Mesenchymal stem cell (in vitro differentiated cells and primary cell): ENCODE results near the gene ABHD6.
"Not testable (repeated sequence)": the region's sequence is repeated elsewhere in the genome, so short reads cannot be mapped to it uniquely, and the experiment has no call there.

Experiments
- DNase-seq: peaks from one replicate; pipeline ENCODE4 v3.0.0-alpha.2; 2013
- H2AFZ ChIP-seq: one replicate; pipeline ENCODE4 v1.6.1; 2013; ENCODE audit warnings: low read depth, mild to moderate bottlenecking, control low read depth, inconsistent platforms, low read length, moderate library complexity
- H2AK5ac ChIP-seq: 2 replicates; pipeline ENCODE4 v1.6.1; 2013; ENCODE audit warnings: low read length, moderate library complexity, mild to moderate bottlenecking, inconsistent platforms; ENCODE audit not compliant: severe bottlenecking
- H2BK120ac ChIP-seq: one replicate; pipeline ENCODE4 v1.6.1; 2013; ENCODE audit warnings: low read depth, mild to moderate bottlenecking, inconsistent platforms, low read length, moderate library complexity
- H2BK12ac ChIP-seq, 2 experiments: one replicate each; pipeline ENCODE4 v1.6.1; 2013; ENCODE audit warnings: inconsistent platforms in 2 of 2, low read length in 2 of 2, mild to moderate bottlenecking in 2 of 2, moderate library complexity in 2 of 2, control low read depth in 1 of 2
- H2BK15ac ChIP-seq: one replicate; pipeline ENCODE4 v1.6.1; 2013; ENCODE audit warnings: mild to moderate bottlenecking, low read depth, inconsistent platforms; ENCODE audit not compliant: poor library complexity, severe bottlenecking
- H2BK5ac ChIP-seq: 2 replicates; pipeline ENCODE4 v1.6.1; 2013; ENCODE audit warnings: low read depth, mild to moderate bottlenecking, low read length, control low read depth, inconsistent platforms; ENCODE audit not compliant: poor library complexity, severe bottlenecking
- H3K14ac ChIP-seq, 2 experiments: one replicate each; pipeline ENCODE4 v1.6.1; 2013; ENCODE audit warnings: inconsistent platforms in 2 of 2, low read length in 2 of 2, control low read depth in 1 of 2, mild to moderate bottlenecking in 1 of 2, moderate library complexity in 1 of 2
- H3K18ac ChIP-seq, 2 experiments: one replicate each; pipeline ENCODE4 v1.6.1; 2013; ENCODE audit warnings: inconsistent platforms in 2 of 2, low read length in 2 of 2, control low read depth in 1 of 2, low read depth in 1 of 2, mild to moderate bottlenecking in 1 of 2
- H3K23ac ChIP-seq, 2 experiments: one replicate each; pipeline ENCODE4 v1.6.1; 2013; ENCODE audit warnings: inconsistent platforms in 2 of 2, low read length in 2 of 2, mild to moderate bottlenecking in 2 of 2, moderate library complexity in 2 of 2, control low read depth in 1 of 2
- H3K27ac ChIP-seq: 2 replicates; pipeline ENCODE4 v1.5.1; 2013; ENCODE audit warnings: mild to moderate bottlenecking, moderate library complexity, low read length, control low read depth, inconsistent platforms; ENCODE audit not compliant: poor library complexity, severe bottlenecking
- H3K27me3 ChIP-seq, 2 experiments: 2 replicates each; pipeline versions ENCODE4 v1.6.1 to v1.7.0; 2013; ENCODE audit warnings: low read length in 2 of 2, mild to moderate bottlenecking in 2 of 2, moderate library complexity in 2 of 2, control low read depth in 1 of 2, inconsistent platforms in 1 of 2; ENCODE audit not compliant: control insufficient read depth in 1 of 2, insufficient read depth in 1 of 2
- H3K36me3 ChIP-seq, 2 experiments: 2 replicates each; pipeline versions ENCODE4 v1.6.1 to v1.7.0; 2013; ENCODE audit warnings: low read length in 2 of 2, control low read depth in 1 of 2, inconsistent platforms in 1 of 2, low read depth in 1 of 2, mild to moderate bottlenecking in 1 of 2; ENCODE audit not compliant: insufficient read depth in 2 of 2, control insufficient read depth in 1 of 2
- H3K4ac ChIP-seq, 2 experiments: one replicate each; pipeline ENCODE4 v1.6.1; 2013; ENCODE audit warnings: inconsistent platforms in 2 of 2, low read length in 2 of 2, mild to moderate bottlenecking in 2 of 2, moderate library complexity in 2 of 2, control low read depth in 1 of 2, low read depth in 1 of 2
- H3K4me1 ChIP-seq: 2 replicates; pipeline ENCODE4 v1.6.1; 2013; ENCODE audit warnings: low read depth, low read length, control low read depth; ENCODE audit not compliant: control insufficient read depth, insufficient read depth
- H3K4me2 ChIP-seq: 2 replicates; pipeline ENCODE4 v1.6.1; 2013; ENCODE audit warnings: low read length, mild to moderate bottlenecking, inconsistent platforms; ENCODE audit not compliant: poor library complexity, severe bottlenecking
- H3K4me3 ChIP-seq, 2 experiments: 2 replicates each; pipeline versions ENCODE4 v1.5.1 to v1.7.0; 2013; ENCODE audit warnings: low read length in 2 of 2, mild to moderate bottlenecking in 2 of 2, control low read depth in 1 of 2, low read depth in 1 of 2; ENCODE audit not compliant: insufficient read depth in 1 of 2
- H3K79me1 ChIP-seq: replicated peaks from 2 replicates; pipeline ENCODE4 v1.6.1; 2013; ENCODE audit warnings: mild to moderate bottlenecking, control low read depth, low read length, inconsistent platforms; ENCODE audit not compliant: poor library complexity, severe bottlenecking
- H3K9ac ChIP-seq: 2 replicates; pipeline ENCODE4 v1.7.0; 2013; ENCODE audit warnings: mild to moderate bottlenecking, low read length, moderate library complexity
- H3K9me3 ChIP-seq: 2 replicates; pipeline ENCODE4 v1.7.0; 2013; ENCODE audit warnings: mild to moderate bottlenecking, low read length; ENCODE audit not compliant: control insufficient read depth
- H4K8ac ChIP-seq: one replicate; pipeline ENCODE4 v1.6.1; 2013; ENCODE audit warnings: inconsistent platforms, mild to moderate bottlenecking, low read length, moderate library complexity
- H4K91ac ChIP-seq: one replicate; pipeline ENCODE4 v1.6.1; 2013; ENCODE audit warnings: mild to moderate bottlenecking, low read length, inconsistent platforms
- WGBS: methylation state at CpG from one replicate; pipeline ENCODE4 v1.1.7; 2013; ENCODE audit warnings: mixed read lengths; 5-methylcytosine and 5-hydroxymethylcytosine counted together

Gene ABHD6

DNA sequence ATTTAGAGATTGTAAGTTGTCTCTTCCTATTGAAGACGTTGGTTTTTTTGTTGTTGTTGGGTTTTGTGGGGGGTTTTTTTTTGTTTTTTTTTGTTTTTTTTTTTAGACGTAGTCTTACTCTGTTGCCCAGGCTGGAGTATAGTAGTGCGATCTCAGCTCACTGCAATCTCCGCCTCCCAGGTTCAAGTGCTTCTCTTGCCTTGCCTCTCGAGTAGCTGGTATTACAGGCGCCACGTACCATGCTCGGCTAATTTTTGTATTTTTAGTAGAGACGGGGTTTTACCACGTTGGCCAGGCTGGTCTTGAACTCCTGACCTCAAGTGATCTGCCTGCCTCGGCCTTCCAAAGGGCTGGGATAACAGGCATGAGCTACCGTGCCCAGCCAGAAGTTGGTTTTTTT is 101.6 kb downstream of the ABHD6 start:
- not testable (repeated sequence) for H3K4me3 ChIP-seq, H3K4me2 ChIP-seq, H3K27me3 ChIP-seq, H3K9ac ChIP-seq, H2AK5ac ChIP-seq, H3K79me1 ChIP-seq, H3K9me3 ChIP-seq, H3K23ac ChIP-seq, H3K27ac ChIP-seq, H4K8ac ChIP-seq, H2BK5ac ChIP-seq, H3K4ac ChIP-seq, H3K18ac ChIP-seq, H2BK120ac ChIP-seq, H2BK15ac ChIP-seq, H2BK12ac ChIP-seq, H2AFZ ChIP-seq, H3K4me1 ChIP-seq, H4K91ac ChIP-seq, DNase-seq, H3K14ac ChIP-seq, H3K36me3 ChIP-seq
- 98% methylated on average over 12 of the region's 12 CpGs for WGBS

DNA sequence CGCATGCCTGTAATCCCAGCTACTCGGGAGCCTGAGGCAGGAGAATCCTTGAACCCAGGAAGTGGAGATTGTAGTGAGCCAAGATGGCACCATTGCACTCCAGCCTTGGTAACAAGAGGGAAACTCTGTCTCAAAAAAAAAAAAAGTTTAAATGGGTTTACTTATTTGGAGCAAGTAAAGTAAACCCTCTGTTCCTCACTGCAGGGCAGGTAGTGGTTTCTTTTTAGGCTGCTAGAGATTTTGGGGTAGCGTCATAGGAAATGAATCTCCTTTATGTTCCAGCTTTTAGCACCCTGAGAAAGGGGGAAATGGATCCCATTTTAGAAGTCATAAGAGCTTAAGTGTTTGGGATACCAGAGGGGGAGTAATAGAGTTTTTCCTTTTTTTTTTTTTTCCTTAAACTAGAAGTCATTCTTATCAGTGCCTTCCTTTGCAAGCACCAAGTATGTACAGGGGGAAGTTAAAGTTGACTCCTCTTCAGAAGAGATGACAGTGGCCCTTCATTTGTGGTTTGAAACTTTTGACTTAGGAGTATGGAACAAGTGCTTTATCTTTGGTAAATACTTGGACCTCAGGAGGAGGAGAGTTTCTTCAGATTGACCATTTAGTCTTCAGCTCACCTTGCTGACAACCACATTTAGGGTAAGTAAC is 103.1 kb downstream of the ABHD6 start:
- Histone ChIP-seq H3K4me2 (no peak overlapping the region), H2AFZ (no peak overlapping the region), H3K4me3 (no peak overlapping the region), H3K4ac (no peak overlapping the region), H3K4me1 (peaks cover 7% of the 10 kb centered on the region), H3K36me3 (peaks cover 0 to 4% of the 10 kb centered on the region in 2 experiments), H2BK12ac (no peak overlapping the region), H3K14ac (no peak overlapping the region), H3K23ac (no peak overlapping the region), H2BK15ac (no peak overlapping the region), H3K18ac (no peak overlapping the region), H2AK5ac (no peak overlapping the region), H2BK120ac (no peak overlapping the region), H3K27me3 (no peaks in the 10 kb centered on the region), H3K79me1 (peaks cover 1% of the 10 kb centered on the region), H4K91ac (no peak overlapping the region), H3K9ac (no peak overlapping the region), H2BK5ac (no peak overlapping the region), H3K27ac (no peak overlapping the region), H3K9me3 (no peaks in the 10 kb centered on the region), H4K8ac (no peak overlapping the region)
- DNase-seq = no peak
- 97% methylated on average over 3 of the region's 3 CpGs for WGBS

DNA sequence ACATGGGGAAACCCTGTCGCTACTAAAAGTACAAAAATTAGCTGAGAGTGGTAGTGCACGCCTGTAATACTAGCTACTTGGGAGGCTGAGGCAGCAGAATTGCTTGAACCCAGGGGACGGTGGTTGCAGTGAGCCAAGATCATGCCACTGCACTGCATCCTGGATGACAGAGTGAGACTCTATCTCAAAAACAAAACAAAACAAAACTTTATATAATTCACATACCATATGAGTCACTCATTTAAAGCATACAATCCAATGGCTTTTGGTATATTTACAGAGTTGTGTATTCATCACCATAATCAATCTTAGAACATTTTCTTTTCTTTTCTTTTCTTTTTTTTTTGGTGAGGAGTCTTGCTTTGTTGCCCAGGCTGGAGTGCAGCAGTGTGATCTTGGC is 103.8 kb downstream of the ABHD6 start:
- Histone ChIP-seq H3K79me1 (peaks cover 1% of the 10 kb centered on the region), H3K18ac (no peak overlapping the region), H2BK12ac (no peak overlapping the region), H3K9ac (no peak overlapping the region), H4K8ac (no peak overlapping the region), H3K27ac (no peak overlapping the region), H2BK120ac (no peak overlapping the region), H3K36me3 (peaks cover 0 to 4% of the 10 kb centered on the region in 2 experiments), H2AK5ac (no peak overlapping the region), H3K4me3 (no peak overlapping the region), H2BK5ac (no peak overlapping the region), H3K27me3 (no peaks in the 10 kb centered on the region), H3K14ac (no peak overlapping the region), H3K9me3 (no peaks in the 10 kb centered on the region), H3K4me2 (no peak overlapping the region), H2AFZ (no peak overlapping the region), H3K4me1 (peaks cover 7% of the 10 kb centered on the region), H4K91ac (no peak overlapping the region), H3K4ac (no peak overlapping the region), H2BK15ac (no peak overlapping the region), H3K23ac (no peak overlapping the region)
- no peak for DNase-seq
- WGBS = 87% methylated on average over 3 of the region's 3 CpGs

DNA sequence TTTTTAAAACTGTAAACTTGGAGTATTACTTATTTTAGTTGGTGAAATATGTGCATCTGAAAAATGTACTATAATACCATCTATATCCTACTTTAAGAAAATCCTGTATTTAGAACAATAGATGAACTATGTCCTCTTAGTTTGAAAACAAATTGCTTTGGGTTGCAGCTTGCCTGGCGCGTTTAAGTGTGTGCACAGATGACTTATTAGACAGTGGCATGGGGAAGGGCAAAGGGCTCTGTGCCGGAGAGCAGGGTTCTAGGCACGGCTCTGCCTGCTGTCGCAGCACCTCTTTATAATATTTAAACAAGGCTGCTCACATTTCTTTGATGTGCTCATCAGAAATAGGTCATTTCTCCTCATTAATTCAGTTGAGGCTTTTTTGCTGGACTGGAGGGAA is 105.1 kb downstream of the ABHD6 start:
- no peaks in the 10 kb centered on the region for H3K27me3 ChIP-seq
- no peak overlapping the region for H4K91ac ChIP-seq
- H3K27ac ChIP-seq = no peak overlapping the region
- H3K23ac ChIP-seq = no peak overlapping the region
- no peak overlapping the region for H3K4me3 ChIP-seq
- H2BK15ac ChIP-seq = no peak overlapping the region
- H2AK5ac ChIP-seq = no peak overlapping the region
- H3K9me3 ChIP-seq = no peaks in the 10 kb centered on the region
- no peak overlapping the region for H3K18ac ChIP-seq
- H3K9ac ChIP-seq = no peak overlapping the region
- H2BK12ac ChIP-seq = no peak overlapping the region
- DNase-seq = no peak
- H3K14ac ChIP-seq = no peak overlapping the region
- no peak overlapping the region for H3K4ac ChIP-seq
- H3K36me3 ChIP-seq = peaks cover 0 to 4% of the 10 kb centered on the region in 2 experiments
- H2AFZ ChIP-seq = no peak overlapping the region
- 91% methylated on average over 5 of the region's 5 CpGs for WGBS
- no peak overlapping the region for H4K8ac ChIP-seq
- H3K4me2 ChIP-seq = no peak overlapping the region
- H3K79me1 ChIP-seq = peaks cover 1% of the 10 kb centered on the region
- H3K4me1 ChIP-seq = peaks cover 7% of the 10 kb centered on the region
- H2BK5ac ChIP-seq = no peak overlapping the region
- H2BK120ac ChIP-seq = no peak overlapping the region
